Measurements from ENCODE around the gene KIF6.

Gene KIF6

DNA sequence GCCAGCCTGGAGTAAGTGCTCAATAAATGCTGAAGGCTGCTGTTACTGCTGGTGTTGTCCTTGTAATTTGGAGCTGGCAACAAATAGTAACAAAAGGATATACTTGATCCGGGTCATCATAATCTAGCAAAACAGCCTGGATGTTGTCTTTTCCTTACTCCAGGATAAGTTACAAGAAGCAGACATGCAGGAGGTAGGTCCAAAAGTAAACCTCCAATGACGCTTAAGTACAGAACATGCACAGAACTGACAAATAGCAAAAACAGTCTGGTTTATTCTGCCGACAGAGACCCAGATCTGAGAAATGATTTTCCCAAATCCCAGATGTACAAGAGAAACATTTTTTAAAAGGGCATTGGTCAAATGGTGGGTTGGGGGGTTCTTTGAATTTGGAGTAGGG lies 309.7 kb downstream of the KIF6 start:
- POLR2A ChIA-PET: no interaction called here

DNA sequence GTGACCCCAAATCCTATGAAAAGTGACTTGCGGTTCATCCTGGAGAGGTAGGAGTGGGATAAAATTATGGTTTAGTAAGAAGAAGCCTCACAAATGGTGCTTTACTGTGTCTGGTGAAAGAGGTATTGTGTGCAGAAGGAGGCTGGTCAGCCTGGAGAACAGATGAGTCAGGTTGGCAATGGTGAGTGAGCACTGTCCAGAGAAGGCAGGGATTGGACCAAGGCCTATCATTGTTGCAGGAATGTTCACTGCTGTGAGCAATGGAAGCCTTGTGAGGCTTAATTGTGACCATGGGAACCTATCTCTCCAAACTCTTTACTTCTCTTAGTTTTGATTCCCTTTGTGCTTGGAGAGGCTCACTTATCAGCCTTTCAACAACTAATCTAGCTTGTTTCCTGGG lies 313.7 kb downstream of the KIF6 start:
- no CpG with 5 or more reads among the region's 1 CpG for WGBS (ENCODE audit: insufficient coverage)
- POLR2A ChIA-PET: no interaction called here

More for the DNA sequence above, 309.7 kb downstream of the KIF6 start:
- Histone ChIP-seq H3K4me3 (ENCODE audit: control insufficient read depth in 1 of 7, extremely low read depth in 1 of 7, insufficient read depth in 4 of 7, low read depth in 2 of 7, low read length in 6 of 7) (no peak overlapping the region), H3K27me3 (replicated peaks in 2 of 5; ENCODE audit: control insufficient read depth in 4 of 5, insufficient read depth in 5 of 5, low read length in 4 of 5) (peaks cover 0 to 3% (median 0%) of the 10 kb centered on the region in 5 experiments), H3K4me1 (ENCODE audit: control extremely low read depth in 1 of 4, control insufficient read depth in 4 of 4, insufficient read depth in 4 of 4, low read length in 3 of 4) (no peaks in the 10 kb centered on the region), H3K27ac (ENCODE audit: insufficient read depth in 1 of 2, low read depth in 1 of 2, low read length in 2 of 2, poor library complexity in 1 of 2, severe bottlenecking in 2 of 2) (no peak overlapping the region), H3K9me3 (ENCODE audit: control extremely low read depth in 1 of 5, control insufficient read depth in 4 of 5, insufficient read depth in 2 of 5, low read depth in 1 of 5, low read length in 4 of 5) (no peaks in the 10 kb centered on the region), H3K36me3 (ENCODE audit: control insufficient read depth in 4 of 4, insufficient read depth in 4 of 4, low read length in 3 of 4) (no peaks in the 10 kb centered on the region)
- WGBS (ENCODE audit: insufficient coverage): 100% methylated on average over 1 of the region's 3 CpGs
- CTCF ChIA-PET: no interaction called here
- no peak for DNase-seq

DNA sequence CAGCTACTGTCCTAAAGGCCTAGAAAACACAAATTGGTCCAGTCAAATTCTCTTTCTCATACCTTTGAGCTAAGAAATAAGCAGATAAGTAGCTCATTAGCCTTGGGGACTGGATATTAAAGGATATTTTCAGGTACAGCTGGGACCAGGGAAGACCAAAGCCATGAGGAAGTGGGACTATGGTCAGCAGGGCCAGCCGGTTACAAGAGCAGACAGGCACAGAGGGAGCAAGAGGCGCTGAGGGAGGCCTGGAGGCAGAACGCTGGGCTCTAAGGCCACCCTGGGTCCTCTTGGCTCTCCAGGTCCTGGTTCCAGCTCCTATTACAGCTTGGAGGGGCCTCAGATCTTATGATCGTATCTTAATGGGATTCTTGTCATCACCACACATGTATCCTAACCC lies 314.2 kb downstream of the KIF6 start:
- Histone ChIP-seq H3K9me3 (ENCODE audit: control extremely low read depth in 1 of 5, control insufficient read depth in 4 of 5, insufficient read depth in 2 of 5, low read depth in 1 of 5, low read length in 4 of 5) (no peaks in the 10 kb centered on the region), H3K4me1 (ENCODE audit: control extremely low read depth in 1 of 4, control insufficient read depth in 4 of 4, insufficient read depth in 4 of 4, low read length in 3 of 4) (no peaks in the 10 kb centered on the region), H3K36me3 (ENCODE audit: control insufficient read depth in 4 of 4, insufficient read depth in 4 of 4, low read length in 3 of 4) (no peaks in the 10 kb centered on the region), H3K27me3 (replicated peaks in 2 of 5; ENCODE audit: control insufficient read depth in 4 of 5, insufficient read depth in 5 of 5, low read length in 4 of 5) (no peaks in the 10 kb centered on the region), H3K27ac (ENCODE audit: insufficient read depth in 1 of 2, low read depth in 1 of 2, low read length in 2 of 2, poor library complexity in 1 of 2, severe bottlenecking in 2 of 2) (no peak overlapping the region), H3K4me3 (ENCODE audit: control insufficient read depth in 1 of 7, extremely low read depth in 1 of 7, insufficient read depth in 4 of 7, low read depth in 2 of 7, low read length in 6 of 7) (no peak overlapping the region)
- 95% methylated on average over 4 of the region's 4 CpGs for WGBS (ENCODE audit: insufficient coverage)
- no peak for DNase-seq
- ChIA-PET CTCF (interaction anchor here (1.3 kb wide), 1 partner anchor 29 kb away, joined by 3 read pairs; no protein-coding TSS in a partner anchor), POLR2A (no interaction called here)

More for the DNA sequence above, 313.7 kb downstream of the KIF6 start:
- DNase-seq: no peak
- CTCF ChIA-PET: interaction anchor here (1.3 kb wide), 1 partner anchor 30 kb away, joined by 3 read pairs; no protein-coding TSS in a partner anchor
- Histone ChIP-seq H3K4me1 (ENCODE audit: control extremely low read depth in 1 of 4, control insufficient read depth in 4 of 4, insufficient read depth in 4 of 4, low read length in 3 of 4) (no peaks in the 10 kb centered on the region), H3K9me3 (ENCODE audit: control extremely low read depth in 1 of 5, control insufficient read depth in 4 of 5, insufficient read depth in 2 of 5, low read depth in 1 of 5, low read length in 4 of 5) (no peaks in the 10 kb centered on the region), H3K4me3 (ENCODE audit: control insufficient read depth in 1 of 7, extremely low read depth in 1 of 7, insufficient read depth in 4 of 7, low read depth in 2 of 7, low read length in 6 of 7) (no peak overlapping the region), H3K36me3 (ENCODE audit: control insufficient read depth in 4 of 4, insufficient read depth in 4 of 4, low read length in 3 of 4) (no peaks in the 10 kb centered on the region), H3K27ac (ENCODE audit: insufficient read depth in 1 of 2, low read depth in 1 of 2, low read length in 2 of 2, poor library complexity in 1 of 2, severe bottlenecking in 2 of 2) (no peak overlapping the region), H3K27me3 (replicated peaks in 2 of 5; ENCODE audit: control insufficient read depth in 4 of 5, insufficient read depth in 5 of 5, low read length in 4 of 5) (no peaks in the 10 kb centered on the region)

DNA sequence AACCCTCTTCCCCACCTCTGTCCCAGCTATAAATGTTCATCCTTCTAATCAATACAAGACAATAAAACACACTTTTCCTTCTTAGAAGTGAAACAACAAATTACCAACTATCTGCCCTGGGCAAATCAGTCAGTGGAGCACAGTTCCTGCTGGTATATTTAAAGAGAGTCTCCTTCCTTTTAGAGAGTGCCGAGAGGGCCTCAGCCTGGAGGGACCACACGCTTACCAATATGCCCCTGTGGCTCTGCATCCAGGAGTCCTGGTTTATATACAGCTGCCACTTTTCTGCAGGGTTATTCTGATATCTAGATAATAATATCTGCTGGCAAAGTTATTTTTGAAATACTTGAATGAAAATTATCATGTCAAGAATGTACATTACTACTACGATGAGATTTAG lies 315.3 kb downstream of the KIF6 start:
- no peak for DNase-seq
- WGBS (ENCODE audit: insufficient coverage): 100% methylated on average over 1 of the region's 3 CpGs
- H3K36me3 ChIP-seq (ENCODE audit: control insufficient read depth in 4 of 4, insufficient read depth in 4 of 4, low read length in 3 of 4): no peaks in the 10 kb centered on the region
- H3K27me3 ChIP-seq (replicated peaks in 2 of 5; ENCODE audit: control insufficient read depth in 4 of 5, insufficient read depth in 5 of 5, low read length in 4 of 5): no peaks in the 10 kb centered on the region
- no peaks in the 10 kb centered on the region for H3K4me1 ChIP-seq (ENCODE audit: control extremely low read depth in 1 of 4, control insufficient read depth in 4 of 4, insufficient read depth in 4 of 4, low read length in 3 of 4)
- H3K9me3 ChIP-seq (ENCODE audit: control extremely low read depth in 1 of 5, control insufficient read depth in 4 of 5, insufficient read depth in 2 of 5, low read depth in 1 of 5, low read length in 4 of 5): no peaks in the 10 kb centered on the region
- ChIA-PET POLR2A (no interaction called here), CTCF (no interaction called here)
- H3K27ac ChIP-seq (ENCODE audit: insufficient read depth in 1 of 2, low read depth in 1 of 2, low read length in 2 of 2, poor library complexity in 1 of 2, severe bottlenecking in 2 of 2): no peak overlapping the region
- H3K4me3 ChIP-seq (ENCODE audit: control insufficient read depth in 1 of 7, extremely low read depth in 1 of 7, insufficient read depth in 4 of 7, low read depth in 2 of 7, low read length in 6 of 7): no peak overlapping the region

DNA sequence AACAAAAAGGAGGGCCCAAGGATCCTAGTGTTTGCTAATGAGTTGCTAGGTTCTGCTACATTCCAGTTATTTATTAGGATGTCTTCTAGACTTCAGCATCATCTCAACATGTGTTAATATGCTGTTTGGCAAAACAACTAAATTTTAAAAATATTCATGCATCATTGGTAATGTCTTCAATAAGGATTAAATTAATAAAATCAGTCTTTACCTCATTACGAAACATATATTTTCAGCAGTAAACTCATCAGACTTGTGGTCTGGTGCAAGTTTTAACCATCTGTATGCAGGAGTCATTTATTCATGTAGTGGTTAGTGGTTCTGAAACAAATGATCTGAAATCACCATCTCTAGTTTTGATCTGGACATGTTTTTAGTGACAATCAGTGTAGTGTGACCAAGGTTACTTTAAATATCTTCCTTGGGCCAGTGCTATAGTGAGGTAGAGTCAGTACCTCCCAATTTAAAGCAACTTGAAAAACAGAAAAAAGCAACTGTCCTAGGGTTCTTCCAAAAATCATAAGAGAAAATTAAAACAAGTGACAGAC lies 317.7 kb downstream of the KIF6 start:
- CTCF ChIA-PET: no interaction called here
- H3K4me1 ChIP-seq (ENCODE audit: control extremely low read depth in 1 of 4, control insufficient read depth in 4 of 4, insufficient read depth in 4 of 4, low read length in 3 of 4): no peaks in the 10 kb centered on the region
- no peaks in the 10 kb centered on the region for H3K36me3 ChIP-seq (ENCODE audit: control insufficient read depth in 4 of 4, insufficient read depth in 4 of 4, low read length in 3 of 4)
- no peak for DNase-seq
- H3K4me3 ChIP-seq (ENCODE audit: control insufficient read depth in 1 of 7, extremely low read depth in 1 of 7, insufficient read depth in 4 of 7, low read depth in 2 of 7, low read length in 6 of 7): no peak overlapping the region
- H3K27ac ChIP-seq (ENCODE audit: insufficient read depth in 1 of 2, low read depth in 1 of 2, low read length in 2 of 2, poor library complexity in 1 of 2, severe bottlenecking in 2 of 2): no peak overlapping the region
- no peaks in the 10 kb centered on the region for H3K27me3 ChIP-seq (replicated peaks in 2 of 5; ENCODE audit: control insufficient read depth in 4 of 5, insufficient read depth in 5 of 5, low read length in 4 of 5)
- no CpG with 5 or more reads among the region's 1 CpG for WGBS (ENCODE audit: insufficient coverage)
- no peaks in the 10 kb centered on the region for H3K9me3 ChIP-seq (ENCODE audit: control extremely low read depth in 1 of 5, control insufficient read depth in 4 of 5, insufficient read depth in 2 of 5, low read depth in 1 of 5, low read length in 4 of 5)
- POLR2A ChIA-PET: no interaction called here

DNA sequence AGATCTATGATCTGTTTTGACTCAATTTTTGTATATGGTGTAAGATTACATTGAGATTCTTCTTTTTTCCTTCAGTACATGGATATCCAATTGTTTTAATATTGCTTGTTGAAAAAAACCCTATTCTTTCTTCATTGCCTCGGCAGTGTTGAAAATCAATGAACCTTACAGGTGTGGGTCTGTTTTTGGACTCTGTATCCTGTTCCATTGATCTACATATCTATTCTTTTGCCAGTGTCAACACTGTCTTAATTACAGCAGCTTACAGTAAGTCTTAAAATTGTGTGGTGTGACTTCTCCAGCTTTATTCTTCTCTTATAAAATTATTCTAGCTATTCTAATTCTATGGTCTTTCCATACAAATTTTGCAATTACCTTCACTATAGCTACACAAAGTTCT lies 320.9 kb downstream of the KIF6 start:
- no CpG with 5 or more reads among the region's 1 CpG for WGBS (ENCODE audit: insufficient coverage)
- Histone ChIP-seq H3K9me3 (ENCODE audit: control extremely low read depth in 1 of 5, control insufficient read depth in 4 of 5, insufficient read depth in 2 of 5, low read depth in 1 of 5, low read length in 4 of 5) (no peaks in the 10 kb centered on the region), H3K4me3 (ENCODE audit: control insufficient read depth in 1 of 7, extremely low read depth in 1 of 7, insufficient read depth in 4 of 7, low read depth in 2 of 7, low read length in 6 of 7) (no peak overlapping the region), H3K36me3 (ENCODE audit: control insufficient read depth in 4 of 4, insufficient read depth in 4 of 4, low read length in 3 of 4) (no peaks in the 10 kb centered on the region), H3K27me3 (replicated peaks in 2 of 5; ENCODE audit: control insufficient read depth in 4 of 5, insufficient read depth in 5 of 5, low read length in 4 of 5) (no peaks in the 10 kb centered on the region), H3K4me1 (ENCODE audit: control extremely low read depth in 1 of 4, control insufficient read depth in 4 of 4, insufficient read depth in 4 of 4, low read length in 3 of 4) (no peaks in the 10 kb centered on the region), H3K27ac (ENCODE audit: insufficient read depth in 1 of 2, low read depth in 1 of 2, low read length in 2 of 2, poor library complexity in 1 of 2, severe bottlenecking in 2 of 2) (no peak overlapping the region)
- DNase-seq: no peak
- CTCF ChIA-PET: no interaction called here
- POLR2A ChIA-PET: interaction anchor here (1.3 kb wide), 1 partner anchor 9 kb away, joined by 4 read pairs; no protein-coding TSS in a partner anchor

DNA sequence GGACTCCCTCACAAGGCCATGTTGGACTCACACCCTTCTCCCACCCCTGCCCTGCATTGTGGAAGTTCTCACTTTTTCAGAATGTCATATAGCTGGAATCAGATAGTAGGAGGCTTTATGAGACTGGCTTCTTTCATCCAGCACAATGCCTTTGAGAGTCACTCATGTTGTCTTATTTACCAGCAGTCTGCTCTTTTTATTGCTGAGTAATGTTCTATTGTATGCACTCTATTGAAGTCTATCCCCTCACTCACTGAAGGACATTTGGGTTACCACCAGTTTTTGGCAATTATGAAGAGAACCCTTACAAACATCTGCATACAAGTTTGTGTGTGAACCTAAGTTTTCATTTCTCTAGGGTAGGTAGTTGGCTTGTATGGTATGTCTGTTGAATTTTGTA lies 321.9 kb downstream of the KIF6 start:
- Histone ChIP-seq H3K9me3 (ENCODE audit: control extremely low read depth in 1 of 5, control insufficient read depth in 4 of 5, insufficient read depth in 2 of 5, low read depth in 1 of 5, low read length in 4 of 5) (no peaks in the 10 kb centered on the region), H3K27ac (ENCODE audit: insufficient read depth in 1 of 2, low read depth in 1 of 2, low read length in 2 of 2, poor library complexity in 1 of 2, severe bottlenecking in 2 of 2) (no peak overlapping the region), H3K36me3 (ENCODE audit: control insufficient read depth in 4 of 4, insufficient read depth in 4 of 4, low read length in 3 of 4) (no peaks in the 10 kb centered on the region), H3K4me3 (ENCODE audit: control insufficient read depth in 1 of 7, extremely low read depth in 1 of 7, insufficient read depth in 4 of 7, low read depth in 2 of 7, low read length in 6 of 7) (no peak overlapping the region), H3K4me1 (ENCODE audit: control extremely low read depth in 1 of 4, control insufficient read depth in 4 of 4, insufficient read depth in 4 of 4, low read length in 3 of 4) (no peaks in the 10 kb centered on the region), H3K27me3 (replicated peaks in 2 of 5; ENCODE audit: control insufficient read depth in 4 of 5, insufficient read depth in 5 of 5, low read length in 4 of 5) (no peaks in the 10 kb centered on the region)
- ChIA-PET CTCF (no interaction called here), POLR2A (no interaction called here)
- DNase-seq: no peak
